GM23338 (cell line): ENCODE data around the gene MON2. TPM values are rescaled to one million over a fixed set of nuclear protein-coding genes. Genes with fewer than 3 reads are reported as not detected.

Source experiments
- ATAC-seq: fragments of 200-7000 bp; cut with Tn5 transposase; 3 replicates; pipeline ENCODE4 v1.9.1; 2020
- DNase-seq: peaks from one replicate; pipeline ENCODE4 v3.0.0-alpha.2; 2015; ENCODE audit warnings: low spot score
- H2AFZ ChIP-seq: fragments of 200-600 bp; sonication (generic); 2 replicates; pipeline ENCODE4 v1.8.0; 2016; ENCODE audit warnings: antibody characterized with exemption, mild to moderate bottlenecking, moderate library complexity
- H3F3A ChIP-seq: fragments of 200-600 bp; sonication (generic); replicated peaks from 2 replicates; pipeline ENCODE4 v1.8.0; 2017; ENCODE audit warnings: antibody characterized with exemption, mixed run types, low read depth
- H3K27ac ChIP-seq: fragments of 200-600 bp; sonication (generic); 2 replicates; pipeline ENCODE4 v1.6.1; 2016; ENCODE audit warnings: low read depth
- H3K27me3 ChIP-seq: fragments of 200-600 bp; sonication (generic); 2 replicates; pipeline ENCODE4 v1.8.0; 2016; ENCODE audit warnings: mild to moderate bottlenecking, mixed run types, moderate library complexity; ENCODE audit not compliant: insufficient read depth
- H3K36me3 ChIP-seq: fragments of 200-600 bp; sonication (generic); 2 replicates; pipeline ENCODE4 v1.8.0; 2016; ENCODE audit warnings: mild to moderate bottlenecking; ENCODE audit not compliant: insufficient read depth
- H3K4me1 ChIP-seq: fragments of 200-600 bp; sonication (generic); 2 replicates; pipeline ENCODE4 v1.8.0; 2016; ENCODE audit warnings: mild to moderate bottlenecking, moderate library complexity; ENCODE audit not compliant: insufficient read depth
- H3K4me2 ChIP-seq: fragments of 200-600 bp; sonication (generic); 2 replicates; pipeline ENCODE4 v1.7.1; 2017; ENCODE audit warnings: mixed run types
- H3K4me3 ChIP-seq: fragments of 200-600 bp; sonication (generic); 2 replicates; pipeline ENCODE4 v1.6.1; 2016; ENCODE audit warnings: mixed run types
- H3K79me2 ChIP-seq: fragments of 200-600 bp; sonication (generic); replicated peaks from 2 replicates; pipeline ENCODE4 v1.8.0; 2017; ENCODE audit warnings: mild to moderate bottlenecking; ENCODE audit not compliant: insufficient read depth
- H3K9me2 ChIP-seq: fragments of 200-600 bp; sonication (generic); 2 replicates; pipeline ENCODE4 v1.8.0; 2017; ENCODE audit not compliant: insufficient read depth
- H4K20me1 ChIP-seq: fragments of 200-600 bp; sonication (generic); replicated peaks from 2 replicates; pipeline ENCODE4 v1.8.0; 2017; ENCODE audit warnings: mild to moderate bottlenecking; ENCODE audit not compliant: insufficient read depth
- H3K27ac Mint-ChIP-seq: 2 replicates; pipeline ENCODE4 v1.8.0; 2020; ENCODE audit warnings: inconsistent platforms, mild to moderate bottlenecking, moderate library complexity, mixed read lengths
- H3K27me3 Mint-ChIP-seq: 3 replicates; pipeline ENCODE4 v1.8.0; 2022; ENCODE audit warnings: low read depth, mild to moderate bottlenecking, moderate library complexity, mixed read lengths, inconsistent platforms; ENCODE audit not compliant: insufficient read depth, poor library complexity
- H3K36me3 Mint-ChIP-seq: 3 replicates; pipeline ENCODE4 v1.8.0; 2021; ENCODE audit warnings: low read depth, mild to moderate bottlenecking, inconsistent platforms, moderate library complexity, mixed read lengths
- H3K4me1 Mint-ChIP-seq: 3 replicates; pipeline ENCODE4 v1.8.0; 2020; ENCODE audit warnings: mild to moderate bottlenecking, inconsistent platforms, mixed read lengths
- H3K4me3 Mint-ChIP-seq: 3 replicates; pipeline ENCODE4 v1.8.0; 2021; ENCODE audit warnings: moderate library complexity, mild to moderate bottlenecking, inconsistent platforms, mixed read lengths
- H3K9me3 Mint-ChIP-seq: 3 replicates; pipeline ENCODE4 v1.8.0; 2020; ENCODE audit warnings: moderate library complexity, mild to moderate bottlenecking, inconsistent platforms, mixed read lengths
- CTCF ChIP-seq, 2 experiments: fragments of 200-600 bp in 1 of 2; sonication (generic) in 1 of 2; conservative IDR thresholded peaks; 2 replicates each; pipeline versions ENCODE4 v1.5.1 to v1.6.1; 2016 to 2017; ENCODE audit warnings: antibody characterized with exemption in 2 of 2, low read depth in 2 of 2, mild to moderate bottlenecking in 2 of 2, moderate library complexity in 1 of 2
- EZH2 ChIP-seq: fragments of 200-600 bp; sonication (generic); IDR thresholded peaks from one replicate; pipeline ENCODE4 v1.8.0; 2017; ENCODE audit warnings: antibody characterized with exemption, mild to moderate bottlenecking, low read depth; ENCODE audit not compliant: unreplicated experiment
- EZH2phosphoT487 ChIP-seq: fragments of 200-600 bp; sonication (generic); IDR thresholded peaks from one replicate; pipeline ENCODE4 v1.8.1; 2018; ENCODE audit warnings: antibody characterized with exemption; ENCODE audit not compliant: unreplicated experiment
- JUNB ChIP-seq: IDR thresholded peaks from one replicate; pipeline ENCODE4 v1.6.1; 2016; ENCODE audit warnings: antibody characterized with exemption; ENCODE audit not compliant: unreplicated experiment
- NANOG ChIP-seq: IDR thresholded peaks from 2 replicates; pipeline ENCODE4 v1.6.1; 2016; ENCODE audit warnings: antibody characterized with exemption, borderline replicate concordance
- POLR2AphosphoS5 ChIP-seq: IDR thresholded peaks from 2 replicates; pipeline ENCODE4 v1.6.1; 2016; ENCODE audit warnings: antibody characterized with exemption, low read depth
- REST ChIP-seq: IDR thresholded peaks from one replicate; pipeline ENCODE4 v1.6.1; 2018; ENCODE audit warnings: antibody characterized with exemption; ENCODE audit not compliant: unreplicated experiment
- STAT1 ChIP-seq: IDR thresholded peaks from one replicate; pipeline ENCODE4 v1.6.1; 2016; ENCODE audit warnings: antibody characterized with exemption; ENCODE audit not compliant: unreplicated experiment
- ZNF331 ChIP-seq: fragments of 250-450 bp; sonication (Bioruptor Pico); IDR thresholded peaks from 2 replicates; pipeline ENCODE4 v1.5.0; 2020; ENCODE audit warnings: low read depth, mild to moderate bottlenecking, moderate library complexity
- ZNF462 ChIP-seq: fragments of 250-450 bp; sonication (Bioruptor Pico); IDR thresholded peaks from 2 replicates; pipeline ENCODE4 v1.5.0; 2020; ENCODE audit warnings: mild to moderate bottlenecking, moderate library complexity
- polyA plus RNA-seq: library from polyadenylated mRNA; unstranded; fragments of >200 nt; fragmentation: Nextera tagmentation; extraction: Ambion mirVana; gene quantifications from 2 replicates; pipeline ENCODE4 v1.2.1, GENCODE V29; 2016
- total RNA-seq: library from RNA; depleted of rRNA; stranded (reverse); fragments of >200 nt; shearing (Covaris generic); gene quantifications from 2 replicates; pipeline ENCODE4 v1.2.3, GENCODE V29; 2014

The MON2 gene
- total and polyA plus RNA-seq, 2 experiments from 2014 or later = 11.0 to 27.3 TPM

- no peaks in the 10 kb centered on the region for H3F3A ChIP-seq
- no peaks in the 10 kb centered on the region for H3K79me2 ChIP-seq
- no peak overlapping the region for H3K27ac ChIP-seq
- no peaks in the 10 kb centered on the region for H3K36me3 ChIP-seq
- no peak overlapping the region for H3K4me2 ChIP-seq
- H3K27me3 ChIP-seq = no peaks in the 10 kb centered on the region
- H4K20me1 ChIP-seq = 0 out of 2 replicates have a peak, but pooled peaks cover 3% of the 10 kb centered on the region
- Mint-ChIP-seq H3K4me3 (no peak overlapping the region), H3K27me3 (peaks cover 2% of the 10 kb centered on the region), H3K36me3 (peaks cover 31% of the 10 kb centered on the region), H3K4me1 (no peaks in the 10 kb centered on the region), H3K27ac (no peak overlapping the region), H3K9me3 (peaks cover 5% of the 10 kb centered on the region; the same call in 2 of the 3 replicates)
- TF ChIP-seq ZNF462 (CRISPR knock-in tag) (no peak), CTCF (conservative IDR thresholded peaks at IDR 0.05; ENCODE audit: low read depth in 2 of 2) (no peak), STAT1 (no peak), EZH2 (no peak), NANOG (no peak), ZNF331 (no peak), JUNB (no peak), REST (no peak), EZH2phosphoT487 (no peak), POLR2AphosphoS5 (no peak)
- DNase-seq = no peak
- H3K4me1 ChIP-seq = no peaks in the 10 kb centered on the region
- no peaks in the 10 kb centered on the region for H3K9me2 ChIP-seq
- no peak overlapping the region for H2AFZ ChIP-seq
- no peak overlapping the region for H3K4me3 ChIP-seq
- ATAC-seq = no peak
Observed at GRCh38 chr12:62505786-62506185, 39.2 kb downstream of the MON2 start.
